C1 segment of cervical spinal cord (tissue), 14 donors: ENCODE data around the gene CRAT.

Source experiments
- DNase-seq, 14 donors: peaks; one replicate each; lab custom pipeline; 2025; lab: John Stamatoyannopoulos, UW

Gene CRAT

DNA sequence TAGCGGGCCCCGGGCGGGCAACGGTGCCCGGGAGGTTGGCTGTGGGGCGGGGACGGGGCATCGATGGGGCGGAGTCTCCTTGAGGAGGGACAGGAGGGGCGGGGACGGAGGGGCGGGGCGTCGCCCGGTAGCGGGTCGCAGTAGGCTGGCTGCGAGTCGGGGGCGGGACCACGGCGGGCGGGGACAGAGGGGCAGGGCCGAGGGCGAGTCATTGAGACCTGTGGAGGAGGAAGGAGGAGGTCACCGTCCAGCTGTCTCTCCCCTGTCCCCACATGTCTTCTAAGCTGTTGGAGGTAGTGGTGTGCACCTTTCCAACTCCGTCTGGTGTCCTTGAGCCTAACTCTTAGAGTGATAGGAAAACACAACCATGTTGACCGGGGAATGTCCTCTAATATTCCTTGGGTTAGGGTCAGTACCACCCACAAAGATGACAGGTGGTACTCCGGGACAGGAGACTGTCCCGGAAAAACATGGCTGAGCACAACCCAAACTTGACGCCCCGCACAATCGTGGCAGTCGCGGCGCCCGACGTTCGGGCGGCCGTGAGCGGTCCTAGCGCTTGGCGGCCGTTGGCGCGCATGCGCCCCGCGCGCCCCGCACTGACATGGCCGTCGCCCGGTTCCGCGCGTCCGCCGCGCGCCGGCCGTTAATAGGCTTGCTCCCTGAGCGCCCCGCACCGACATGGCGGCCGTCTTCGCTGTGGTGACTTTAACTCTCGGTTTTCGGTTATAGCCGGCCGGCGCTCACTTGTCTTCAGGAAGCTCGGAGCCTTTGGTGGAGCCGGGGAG lies at the start of gene CRAT, which contains the start of gene PTPA:
TSS of gene CRAT (minus strand) at position 54 of the 788 bp plus-strand sequence. CDS start 284 bp downstream, outside the sequence.
TSS of gene PTPA (plus strand) at position 676 of the 788 bp plus-strand sequence. CDS start 186 bp downstream, outside the sequence.
- peak; percentile 62 to 97 (median 94) for DNase-seq

DNA sequence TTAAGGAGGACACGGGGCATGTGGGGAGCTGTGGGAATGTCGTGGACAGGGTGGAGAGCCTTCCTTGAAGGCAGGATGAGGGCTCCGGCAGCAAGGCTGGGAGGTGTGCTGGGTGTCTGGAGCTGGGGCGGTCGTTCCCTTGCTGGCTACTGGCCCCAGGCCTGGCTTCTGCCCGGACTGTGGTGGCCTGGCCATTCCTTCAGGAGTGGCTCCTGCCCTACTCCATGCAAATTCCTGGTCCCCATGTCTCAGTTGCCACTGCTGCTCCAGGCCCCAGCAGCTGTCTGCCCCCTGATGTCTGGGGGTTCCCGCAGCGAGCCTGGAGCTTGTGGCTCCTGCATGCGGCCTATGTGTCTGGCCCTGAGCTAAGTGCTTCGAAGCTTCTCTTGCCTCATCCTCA lies 45.6 kb upstream of the CRAT start:
- no peak for DNase-seq

GRCh38 chr9:129154866-129155477 lies 44.4 kb upstream of the CRAT start:
- no peak for DNase-seq

DNA sequence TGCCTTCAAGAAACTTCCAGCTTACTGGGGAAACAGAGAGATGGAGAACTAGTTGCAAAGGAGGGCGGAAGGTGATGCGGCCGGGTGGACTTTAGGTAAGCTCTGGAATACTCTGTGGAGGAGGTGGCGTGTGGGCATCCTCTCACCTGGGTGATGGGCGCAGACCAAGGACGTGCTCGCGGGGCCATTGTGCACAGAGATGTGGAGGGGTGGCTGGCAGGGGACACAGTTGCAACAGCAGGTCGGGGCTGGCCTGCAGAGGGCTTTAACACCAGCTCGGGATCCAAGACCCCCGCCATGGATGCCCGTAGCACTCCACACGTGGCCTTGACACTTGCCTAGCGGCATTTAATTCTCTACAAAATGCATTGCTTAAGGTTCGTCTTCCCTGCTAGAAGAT lies 40.9 kb upstream of the CRAT start:
- no peak for DNase-seq

DNA sequence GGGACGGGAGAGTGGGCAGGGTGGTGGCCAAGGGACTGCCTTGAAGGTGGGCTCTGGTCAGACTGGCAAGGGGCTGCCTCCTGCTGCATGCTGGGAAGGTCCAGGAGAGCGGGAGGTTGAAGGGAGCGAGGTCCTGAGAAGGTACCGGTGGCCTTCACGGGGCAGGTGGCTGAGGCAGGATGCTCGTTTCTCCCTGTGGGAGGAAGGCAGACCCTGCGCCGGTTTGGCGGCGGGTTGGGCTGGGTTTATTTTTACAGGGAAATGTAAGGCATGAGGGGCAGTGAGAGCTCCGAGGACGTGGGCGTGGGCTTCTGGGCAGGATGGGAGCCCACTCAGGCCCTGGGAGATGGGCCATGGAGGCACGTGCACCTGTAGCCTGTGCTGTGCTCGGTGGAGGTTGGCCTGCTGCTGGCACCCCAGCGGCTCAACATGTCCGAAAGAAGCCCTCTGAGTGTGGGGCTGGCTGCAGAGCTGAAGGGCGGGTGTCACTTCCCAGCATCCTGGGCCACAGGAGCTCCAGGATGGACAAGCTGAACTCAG lies 40.1 kb upstream of the CRAT start:
- DNase-seq = no peak

- no peak for DNase-seq
Observed at GRCh38 chr9:129150122-129150521, 39.5 kb upstream of the CRAT start.

DNA sequence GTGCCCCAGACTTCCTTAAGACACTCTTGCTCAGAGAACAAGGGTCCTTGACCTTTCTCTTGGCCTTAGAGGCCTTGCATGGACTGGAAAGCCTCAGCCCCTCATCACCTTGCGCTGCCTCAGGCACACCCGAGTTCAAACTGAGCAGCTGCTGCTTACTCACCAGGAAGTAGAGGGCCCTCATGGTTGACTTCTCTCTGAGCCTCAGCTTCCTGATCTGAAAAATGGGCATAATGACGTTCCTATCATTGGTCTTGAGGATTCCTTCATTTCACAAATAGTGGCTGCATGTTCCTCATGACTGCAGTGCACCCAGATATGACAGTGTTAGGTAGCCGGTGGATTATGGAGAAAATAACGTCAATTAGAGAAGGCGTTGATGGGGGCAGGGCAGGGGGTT lies 38.8 kb upstream of the CRAT start:
- no peak for DNase-seq

DNA sequence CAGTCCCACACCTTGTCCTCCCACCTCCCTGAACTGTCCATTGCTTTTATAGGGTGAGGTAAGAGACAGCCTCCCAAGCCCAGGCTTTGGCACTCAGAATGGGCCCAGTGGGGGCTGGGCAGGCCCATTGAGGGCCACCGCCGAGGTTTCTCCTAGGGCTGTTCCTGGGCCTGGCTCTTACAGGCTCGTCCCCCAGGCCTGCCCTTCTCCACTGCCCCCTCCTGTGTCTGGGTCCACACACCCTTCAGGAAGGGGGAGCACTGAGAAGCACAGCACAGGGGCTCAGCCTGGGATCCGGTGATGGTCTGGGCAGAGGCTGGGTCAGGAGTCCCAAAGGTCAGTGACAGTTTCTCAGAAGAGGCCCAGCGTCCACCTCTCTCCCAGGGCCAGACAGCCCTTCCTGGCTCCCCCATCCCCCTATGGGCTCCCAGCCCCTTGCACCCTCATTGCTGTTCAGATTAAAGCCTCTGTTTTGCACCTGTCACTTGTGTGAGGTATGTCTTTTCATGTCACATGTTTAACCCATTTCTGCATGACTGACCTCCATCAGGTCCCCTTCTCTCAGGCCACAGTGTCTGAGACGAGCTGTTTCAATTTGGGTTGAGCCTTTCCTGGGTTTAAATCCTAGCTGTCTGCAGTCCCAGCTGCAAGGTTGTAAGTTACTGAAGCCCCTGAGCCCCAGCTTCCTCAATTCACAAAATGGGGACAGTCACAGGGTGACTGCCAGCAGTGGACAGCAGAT lies 38.0 kb upstream of the CRAT start:
- no peak for DNase-seq

DNA sequence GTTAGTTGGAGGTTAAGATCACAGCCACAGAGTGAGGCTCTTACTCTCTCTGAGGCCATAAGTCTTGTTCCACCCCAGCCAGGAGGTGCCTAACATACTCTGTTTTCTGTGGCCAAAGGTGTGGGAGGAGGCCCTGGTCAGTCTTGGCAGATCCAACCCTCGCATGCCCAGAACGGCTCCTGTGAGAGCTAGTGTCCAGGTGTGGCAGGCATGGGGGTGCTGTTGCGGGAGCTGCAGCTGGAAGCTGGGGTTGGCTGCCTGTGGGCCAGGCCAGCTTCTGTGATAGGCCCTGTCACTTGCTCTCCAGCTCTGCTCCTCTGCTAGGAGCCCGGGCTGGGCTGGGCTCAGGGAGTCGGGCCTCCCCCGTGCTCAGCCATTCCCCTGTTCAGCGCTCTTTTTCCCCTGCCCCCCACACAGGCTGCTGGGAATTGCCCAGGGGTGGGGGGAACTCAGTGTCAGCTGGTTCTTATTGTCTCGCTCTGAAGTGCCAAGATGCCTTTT lies 35.9 kb upstream of the CRAT start:
- peak in 9 of 14 donors; percentile 17 to 89 (median 42) for DNase-seq

- DNase-seq = peak in 1 of 14 donors; percentile 44
Observed at GRCh38 chr9:129145841-129146292, 35.3 kb upstream of the CRAT start.

GRCh38 chr9:129145316-129145715 lies 34.7 kb upstream of the CRAT start:
- no peak for DNase-seq

GRCh38 chr9:129143031-129143927 lies 32.7 kb upstream of the CRAT start:
- DNase-seq = peak in 12 of 14 donors; percentile 20 to 82 (median 66)

DNA sequence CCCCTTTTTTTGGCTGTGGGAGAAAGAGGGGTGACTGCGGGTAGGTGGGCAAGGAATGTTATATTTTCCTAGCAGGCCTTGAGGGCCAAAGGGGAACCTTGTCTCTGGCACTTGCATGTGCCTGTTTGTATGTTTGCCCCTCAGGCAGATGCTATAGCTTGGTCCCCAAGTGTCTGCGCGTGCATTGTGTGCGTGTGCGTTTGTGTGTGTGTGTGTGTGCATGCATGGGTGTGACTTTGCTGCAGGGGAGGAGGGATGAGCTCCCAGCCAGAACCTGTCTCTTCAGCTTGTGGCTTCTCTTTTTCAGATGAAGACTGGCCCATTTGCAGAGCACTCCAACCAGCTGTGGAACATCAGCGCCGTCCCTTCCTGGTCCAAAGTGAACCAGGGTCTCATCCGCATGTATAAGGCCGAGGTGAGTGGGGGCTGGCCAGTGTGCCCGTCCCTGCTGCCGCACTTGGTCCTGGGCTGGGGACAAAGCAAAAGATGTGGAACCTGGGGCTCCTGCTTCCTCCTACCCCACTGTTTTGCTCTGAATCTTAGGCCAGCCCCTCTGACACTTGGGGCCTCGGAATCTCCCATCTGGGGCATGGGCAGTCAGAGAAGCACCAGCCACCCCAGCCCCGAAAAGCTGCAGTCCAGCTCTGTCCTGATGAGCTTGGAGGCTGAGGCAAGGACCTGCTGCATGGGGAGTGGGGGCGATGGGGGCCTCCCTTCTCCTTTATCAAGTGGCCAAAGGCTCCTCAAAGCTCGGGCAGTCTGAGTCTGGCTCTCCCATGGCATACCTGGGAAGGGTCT lies 31.7 kb upstream of the CRAT start:
- no peak for DNase-seq

DNA sequence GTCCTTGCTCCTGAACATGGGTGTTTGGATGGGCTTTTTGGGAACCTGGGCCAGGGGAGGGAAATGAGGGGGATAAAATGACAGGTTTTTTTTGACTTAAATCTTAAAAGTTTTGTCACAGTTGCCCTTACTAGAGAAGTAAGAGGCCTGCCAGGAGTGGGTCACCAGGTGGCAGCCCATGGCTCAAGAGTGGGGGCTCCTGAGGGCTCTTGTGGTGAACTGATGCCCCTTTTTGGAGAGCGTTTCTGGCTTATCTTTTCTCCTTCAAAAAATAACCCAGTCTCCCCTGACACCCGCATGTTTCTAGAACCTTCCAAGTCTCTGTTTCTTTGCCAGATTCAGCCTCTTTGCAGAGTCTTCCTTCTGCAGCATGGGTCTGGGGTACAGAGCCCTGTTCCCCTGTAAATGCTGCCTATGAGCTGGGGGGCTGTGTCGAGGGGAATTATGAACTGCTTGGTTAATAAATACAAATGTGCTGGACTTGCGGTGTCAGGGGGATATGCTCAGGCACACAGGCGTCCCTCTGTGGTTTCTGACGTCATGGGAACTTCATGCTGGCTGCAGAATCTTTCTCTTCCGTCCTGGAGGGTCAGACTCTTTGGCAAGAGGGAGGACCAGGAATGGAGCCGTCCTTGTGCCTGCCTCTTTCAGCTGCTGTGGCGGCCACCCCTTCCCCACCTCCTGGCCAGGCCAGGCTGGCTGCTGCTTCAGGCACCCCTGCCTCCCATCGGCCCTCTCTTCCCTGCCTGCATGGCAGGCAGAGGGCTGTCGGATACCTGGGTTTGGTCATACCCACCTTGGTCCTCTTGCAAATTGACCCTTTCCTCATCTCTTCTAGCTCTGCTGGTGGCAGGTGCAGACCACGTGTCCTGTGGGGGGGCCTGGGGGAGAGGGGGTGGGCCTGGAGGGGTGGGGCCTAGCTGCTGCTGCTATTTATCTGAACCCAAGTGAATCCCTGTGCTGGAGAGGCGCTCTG lies 30.8 kb upstream of the CRAT start:
- peak in 9 of 14 donors; percentile 24 to 63 (median 44) for DNase-seq

- DNase-seq = peak in 10 of 14 donors; percentile 55 to 84 (median 66)
Observed at GRCh38 chr9:129140397-129141065, 29.9 kb upstream of the CRAT start.

GRCh38 chr9:129139993-129140396 lies 29.4 kb upstream of the CRAT start:
- peak; percentile 28 to 96 (median 84) for DNase-seq

DNA sequence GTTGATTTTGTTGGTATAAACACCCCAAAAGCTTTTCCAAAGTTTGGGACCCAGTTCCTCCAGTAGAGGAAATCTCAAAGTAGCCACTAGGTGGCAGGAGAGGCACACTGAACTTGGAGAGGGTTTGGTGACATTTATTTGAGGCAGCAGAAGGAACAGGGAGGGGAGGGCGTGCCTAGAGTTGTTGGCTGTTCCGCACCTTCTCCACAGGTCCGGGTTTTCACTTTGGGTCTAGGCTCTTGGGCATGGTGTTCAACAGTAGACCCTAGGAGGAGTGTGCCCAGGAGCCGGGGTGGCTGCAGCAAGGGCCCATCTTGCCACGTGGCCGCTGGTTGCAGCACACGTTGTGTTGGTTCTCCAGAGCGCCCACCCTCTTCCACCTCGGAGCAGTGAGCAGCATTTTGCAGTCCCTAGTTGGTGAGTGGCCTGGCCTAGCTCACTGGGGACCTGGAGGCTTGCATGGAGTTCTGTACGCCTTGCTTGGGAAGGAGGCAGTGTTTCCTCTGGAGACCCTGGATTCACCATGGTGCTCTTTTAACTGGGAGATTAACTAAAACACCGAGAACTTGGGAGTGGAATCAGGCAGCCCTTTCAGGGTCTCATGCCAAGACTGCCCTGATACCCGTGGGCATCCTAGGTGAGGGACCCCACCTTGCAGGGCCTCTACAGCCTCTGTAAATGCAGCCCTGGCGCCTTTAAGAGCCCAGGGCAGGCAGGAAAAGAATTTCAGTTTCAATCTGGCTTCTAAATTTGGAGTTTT lies 28.8 kb upstream of the CRAT start:
- peak in 12 of 14 donors; percentile 62 to 91 (median 78) for DNase-seq
